ENCODE measurements around the gene ZNF883. TPM values are rescaled to one million over a fixed set of nuclear protein-coding genes. Genes with fewer than 3 reads are reported as not detected.

ZNF883 gene
- total RNA-seq, 1 donor from 2014 or later, result 6.4 TPM

DNA sequence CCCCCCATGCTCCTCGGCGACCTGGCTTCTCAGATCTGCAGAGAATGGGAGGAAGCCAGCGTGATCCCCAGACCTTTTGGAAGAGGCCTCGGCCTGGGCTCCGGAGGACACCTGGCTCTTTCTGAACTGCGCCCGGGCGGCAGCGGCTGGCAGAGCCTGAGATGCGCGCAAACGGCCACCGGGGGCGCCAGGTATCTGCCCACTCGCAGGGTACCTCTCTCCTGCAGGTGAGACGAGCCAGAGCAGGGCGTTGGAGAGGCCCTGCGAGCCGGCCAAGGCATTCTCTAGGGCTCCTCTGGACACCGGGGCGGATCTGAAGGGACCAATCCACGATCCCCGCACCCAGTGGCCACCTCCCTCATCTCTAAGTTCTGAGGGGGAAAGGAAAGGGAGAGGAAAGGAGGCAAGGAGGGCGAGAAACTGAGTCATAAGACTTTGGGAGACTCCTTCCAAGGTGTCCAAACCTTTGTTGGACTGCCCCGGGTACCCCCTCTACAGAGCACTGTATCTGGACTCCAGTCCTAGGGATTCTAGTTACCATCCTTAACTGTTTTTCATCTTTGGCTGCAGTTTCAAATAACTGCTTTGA is 66.3 kb downstream of the ZNF883 start:
- Mint-ChIP-seq H3K27me3 (ENCODE audit: unreplicated experiment) (peaks cover 13% of the 10 kb centered on the region), H3K4me3 (ENCODE audit: unreplicated experiment) (no peak overlapping the region), H3K36me3 (ENCODE audit: unreplicated experiment) (no peaks in the 10 kb centered on the region)

DNA sequence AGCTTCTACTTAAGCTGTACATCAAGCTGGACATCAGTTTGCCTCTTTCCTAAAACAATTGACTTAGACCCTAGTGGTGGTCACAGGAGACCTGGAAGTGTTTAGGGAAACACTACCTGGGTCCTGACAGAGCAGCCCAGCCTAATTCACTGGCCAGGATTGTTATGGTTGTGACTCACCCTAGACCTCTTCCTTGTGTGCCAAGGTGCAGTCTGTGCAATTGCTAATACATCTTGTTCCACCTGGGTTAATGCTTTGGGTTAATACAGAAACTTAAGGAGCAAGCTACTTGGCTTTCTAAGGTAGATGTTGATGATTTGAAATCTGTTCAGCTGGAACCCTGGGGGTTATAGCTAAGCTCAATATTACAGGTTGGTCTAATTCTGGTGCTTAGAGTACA is 72.6 kb downstream of the ZNF883 start:
- no peak for TF ChIP-seq CTCF (IDR thresholded peaks at IDR 0.05)
- H3K27me3 Mint-ChIP-seq (ENCODE audit: unreplicated experiment), result peaks cover 20% of the 10 kb centered on the region
- no peaks in the 10 kb centered on the region for H3K9me3 Mint-ChIP-seq (ENCODE audit: unreplicated experiment)
- no peak for DNase-seq (ENCODE audit: extremely low spot score, unreplicated experiment)
- no peak overlapping the region for H3K4me3 Mint-ChIP-seq (ENCODE audit: unreplicated experiment)
- no peaks in the 10 kb centered on the region for H3K4me1 Mint-ChIP-seq (ENCODE audit: unreplicated experiment)
- no peak overlapping the region for H3K27ac Mint-ChIP-seq (ENCODE audit: unreplicated experiment)
- H3K36me3 Mint-ChIP-seq (ENCODE audit: unreplicated experiment), result no peaks in the 10 kb centered on the region

More for the DNA sequence above, 66.3 kb downstream of the ZNF883 start:
- H3K9me3 Mint-ChIP-seq (ENCODE audit: unreplicated experiment), result peaks cover 15% of the 10 kb centered on the region
- no peaks in the 10 kb centered on the region for H3K4me1 Mint-ChIP-seq (ENCODE audit: unreplicated experiment)
- no peak for DNase-seq (ENCODE audit: extremely low spot score, unreplicated experiment)
- no peak overlapping the region for H3K27ac Mint-ChIP-seq (ENCODE audit: unreplicated experiment)
- no peak for TF ChIP-seq CTCF (IDR thresholded peaks at IDR 0.05)

DNA sequence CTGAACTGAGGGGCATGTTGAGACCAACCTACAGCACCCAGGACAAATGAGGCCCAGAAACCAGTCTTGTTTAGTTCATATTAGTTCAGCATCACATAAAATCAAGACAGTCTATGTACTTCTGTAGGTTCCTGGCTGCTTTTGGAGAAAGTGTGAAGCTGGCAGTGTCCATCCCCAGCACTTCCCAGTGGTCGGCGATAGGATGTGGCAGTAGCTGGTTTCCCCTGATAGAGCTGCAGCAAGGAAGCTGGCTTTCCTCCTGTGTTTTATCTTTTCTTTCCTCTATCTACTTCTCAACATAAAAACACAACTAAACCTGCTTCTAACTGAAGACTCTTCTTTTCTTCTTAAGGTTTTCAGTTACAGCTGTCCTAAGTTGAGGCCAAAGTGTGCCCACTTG is 78.3 kb downstream of the ZNF883 start:
- no peak for DNase-seq (ENCODE audit: extremely low spot score, unreplicated experiment)
- no peak for TF ChIP-seq CTCF (IDR thresholded peaks at IDR 0.05)
- Mint-ChIP-seq H3K9me3 (ENCODE audit: unreplicated experiment) (no peaks in the 10 kb centered on the region), H3K27ac (ENCODE audit: unreplicated experiment) (no peak overlapping the region), H3K36me3 (ENCODE audit: unreplicated experiment) (no peaks in the 10 kb centered on the region), H3K4me1 (ENCODE audit: unreplicated experiment) (no peaks in the 10 kb centered on the region), H3K27me3 (ENCODE audit: unreplicated experiment) (peaks cover 38% of the 10 kb centered on the region), H3K4me3 (ENCODE audit: unreplicated experiment) (no peak overlapping the region)

DNA sequence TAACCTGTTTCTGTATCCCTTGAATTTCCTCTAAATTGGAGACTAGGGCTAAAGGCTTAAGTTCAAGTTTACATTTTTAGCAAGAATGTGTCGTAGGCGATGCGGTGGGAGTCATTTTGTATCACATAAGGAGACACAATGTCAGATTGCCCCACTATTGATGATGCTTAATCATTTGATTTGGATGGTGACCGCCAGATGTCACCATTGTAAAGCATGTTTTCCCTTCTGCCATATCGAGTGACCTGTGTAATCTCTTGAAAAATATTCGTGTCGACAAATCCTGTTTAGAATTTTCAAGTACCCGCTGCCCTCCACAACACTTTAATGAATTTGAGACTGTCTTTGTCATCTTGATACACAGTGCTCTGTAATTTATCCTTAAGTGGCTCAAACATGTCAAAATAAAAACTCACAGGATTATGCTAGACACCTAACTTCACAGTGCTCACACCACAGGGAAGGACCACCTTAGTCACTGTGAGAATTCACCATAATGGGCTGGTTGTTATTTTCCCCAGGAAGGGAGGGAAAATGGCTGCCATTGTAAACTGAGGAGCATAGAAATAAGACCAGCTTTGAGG is 86.8 kb downstream of the ZNF883 start:
- TF ChIP-seq CTCF (IDR thresholded peaks at IDR 0.05), result peak; percentile 62
- H3K36me3 Mint-ChIP-seq (ENCODE audit: unreplicated experiment), result no peaks in the 10 kb centered on the region
- H3K27me3 Mint-ChIP-seq (ENCODE audit: unreplicated experiment), result peaks cover 71% of the 10 kb centered on the region
- no peak for DNase-seq (ENCODE audit: extremely low spot score, unreplicated experiment)
- no peak overlapping the region for H3K27ac Mint-ChIP-seq (ENCODE audit: unreplicated experiment)
- no peak overlapping the region for H3K4me3 Mint-ChIP-seq (ENCODE audit: unreplicated experiment)
- peaks cover 2% of the 10 kb centered on the region for H3K4me1 Mint-ChIP-seq (ENCODE audit: unreplicated experiment)
- no peaks in the 10 kb centered on the region for H3K9me3 Mint-ChIP-seq (ENCODE audit: unreplicated experiment)

DNA sequence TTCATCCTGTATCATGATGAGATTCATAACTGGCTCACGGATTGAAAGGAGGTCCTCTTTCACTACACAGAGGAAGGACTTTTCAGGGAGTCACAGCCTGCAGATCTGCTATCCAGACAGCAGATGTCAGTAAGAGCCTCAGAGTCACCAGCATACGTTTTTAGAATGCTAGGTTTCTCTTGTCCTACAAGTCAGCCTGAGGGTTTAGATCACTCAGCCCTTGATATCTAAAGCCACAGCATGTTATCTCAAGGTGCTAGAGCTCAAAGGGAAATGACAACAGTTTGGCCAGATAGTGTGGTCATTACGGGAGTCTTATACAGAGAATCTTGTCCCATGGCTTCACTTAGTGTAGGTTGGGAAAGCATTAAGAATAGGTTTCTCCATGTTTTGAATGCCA is 90.4 kb downstream of the ZNF883 start:
- peaks cover 76% of the 10 kb centered on the region for H3K27me3 Mint-ChIP-seq (ENCODE audit: unreplicated experiment)
- H3K4me3 Mint-ChIP-seq (ENCODE audit: unreplicated experiment), result no peak overlapping the region
- peak; percentile 61 for TF ChIP-seq CTCF (IDR thresholded peaks at IDR 0.05)

More for the DNA sequence above, 90.4 kb downstream of the ZNF883 start:
- H3K9me3 Mint-ChIP-seq (ENCODE audit: unreplicated experiment), result no peaks in the 10 kb centered on the region
- DNase-seq (ENCODE audit: extremely low spot score, unreplicated experiment), result no peak
- peaks cover 2% of the 10 kb centered on the region for H3K4me1 Mint-ChIP-seq (ENCODE audit: unreplicated experiment)
- H3K36me3 Mint-ChIP-seq (ENCODE audit: unreplicated experiment), result no peaks in the 10 kb centered on the region
- no peak overlapping the region for H3K27ac Mint-ChIP-seq (ENCODE audit: unreplicated experiment)

Data from osteocyte (in vitro differentiated cells).